PFSK-1 (cell line): ENCODE data around the gene NPAP1.

ENCODE experiments used
- FOXP2 ChIP-seq: optimal IDR thresholded peaks from 2 replicates; pipeline ENCODE3; 2011; ENCODE audit warnings: borderline replicate concordance, control low read depth, inconsistent platforms; ENCODE audit not compliant: insufficient read depth; ENCODE audit errors: extremely low read length, extremely low read depth
- POLR2AphosphoS5 ChIP-seq: IDR thresholded peaks from 2 replicates; pipeline ENCODE4 v1.6.1; 2012; ENCODE audit warnings: low read depth, mild to moderate bottlenecking, control low read depth, low read length, moderate library complexity
- SIN3A ChIP-seq: IDR thresholded peaks from 2 replicates; pipeline ENCODE4 v1.6.1; 2012; ENCODE audit warnings: mild to moderate bottlenecking, low read length, moderate library complexity, borderline replicate concordance; ENCODE audit not compliant: insufficient read depth
- TF ChIP-seq, protein P1 (sequence below), 2 experiments: IDR thresholded peaks; 2 replicates each; pipeline versions ENCODE4 v1.6.1 to v1.8.0; 2011 to 2012; ENCODE audit warnings: low read depth in 2 of 2, low read length in 2 of 2, control low read depth in 1 of 2, inconsistent platforms in 1 of 2, mild to moderate bottlenecking in 1 of 2, moderate library complexity in 1 of 2; ENCODE audit not compliant: insufficient read depth in 1 of 2

Gene NPAP1

DNA sequence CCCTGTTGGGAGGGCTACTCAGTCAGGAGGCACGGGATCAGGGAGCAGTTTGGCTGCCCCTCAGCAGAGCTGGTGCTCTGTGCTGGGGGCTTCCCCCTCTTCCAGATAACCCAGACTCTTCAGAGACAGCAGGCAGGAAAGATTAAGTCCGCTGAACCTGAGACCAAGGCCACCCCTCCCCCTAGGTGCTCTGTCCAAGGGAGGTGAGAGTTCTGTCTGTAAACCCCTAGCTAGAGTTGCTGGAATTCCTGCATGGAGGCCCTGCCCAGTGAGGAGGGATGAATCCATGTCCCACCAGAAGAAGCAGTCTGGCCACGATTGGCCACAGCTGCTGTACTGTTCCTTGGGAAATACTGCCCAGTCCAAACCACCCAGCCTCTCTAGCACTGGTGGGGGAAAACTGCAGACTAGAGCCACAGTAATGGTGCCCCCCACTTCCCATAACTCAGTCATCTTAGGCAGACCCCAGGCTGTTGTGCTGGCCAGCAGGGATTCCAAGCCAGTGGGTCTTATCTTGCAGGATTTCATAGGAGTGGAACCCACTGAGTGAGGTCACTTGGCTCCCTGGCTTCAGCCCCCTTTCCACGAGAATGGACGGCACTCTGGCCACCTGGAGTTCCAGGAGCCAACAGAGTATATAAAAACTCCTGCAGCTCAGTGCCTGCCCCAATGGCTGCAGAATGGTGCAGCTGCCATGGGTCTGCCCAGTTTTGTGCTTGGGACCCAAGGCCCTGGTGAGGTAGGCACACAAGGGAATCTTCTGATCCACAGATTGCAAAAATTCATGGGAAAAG, 42.9 kb downstream of the NPAP1 start:
- TF ChIP-seq POLR2AphosphoS5 (no peak), FOXP2 (no peak)
- TF ChIP-seq, protein P1, sequence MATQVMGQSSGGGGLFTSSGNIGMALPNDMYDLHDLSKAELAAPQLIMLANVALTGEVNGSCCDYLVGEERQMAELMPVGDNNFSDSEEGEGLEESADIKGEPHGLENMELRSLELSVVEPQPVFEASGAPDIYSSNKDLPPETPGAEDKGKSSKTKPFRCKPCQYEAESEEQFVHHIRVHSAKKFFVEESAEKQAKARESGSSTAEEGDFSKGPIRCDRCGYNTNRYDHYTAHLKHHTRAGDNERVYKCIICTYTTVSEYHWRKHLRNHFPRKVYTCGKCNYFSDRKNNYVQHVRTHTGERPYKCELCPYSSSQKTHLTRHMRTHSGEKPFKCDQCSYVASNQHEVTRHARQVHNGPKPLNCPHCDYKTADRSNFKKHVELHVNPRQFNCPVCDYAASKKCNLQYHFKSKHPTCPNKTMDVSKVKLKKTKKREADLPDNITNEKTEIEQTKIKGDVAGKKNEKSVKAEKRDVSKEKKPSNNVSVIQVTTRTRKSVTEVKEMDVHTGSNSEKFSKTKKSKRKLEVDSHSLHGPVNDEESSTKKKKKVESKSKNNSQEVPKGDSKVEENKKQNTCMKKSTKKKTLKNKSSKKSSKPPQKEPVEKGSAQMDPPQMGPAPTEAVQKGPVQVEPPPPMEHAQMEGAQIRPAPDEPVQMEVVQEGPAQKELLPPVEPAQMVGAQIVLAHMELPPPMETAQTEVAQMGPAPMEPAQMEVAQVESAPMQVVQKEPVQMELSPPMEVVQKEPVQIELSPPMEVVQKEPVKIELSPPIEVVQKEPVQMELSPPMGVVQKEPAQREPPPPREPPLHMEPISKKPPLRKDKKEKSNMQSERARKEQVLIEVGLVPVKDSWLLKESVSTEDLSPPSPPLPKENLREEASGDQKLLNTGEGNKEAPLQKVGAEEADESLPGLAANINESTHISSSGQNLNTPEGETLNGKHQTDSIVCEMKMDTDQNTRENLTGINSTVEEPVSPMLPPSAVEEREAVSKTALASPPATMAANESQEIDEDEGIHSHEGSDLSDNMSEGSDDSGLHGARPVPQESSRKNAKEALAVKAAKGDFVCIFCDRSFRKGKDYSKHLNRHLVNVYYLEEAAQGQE (IDR thresholded peaks at IDR 0.05; ENCODE audit: insufficient read depth in 1 of 2, low read depth in 2 of 2, low read length in 2 of 2): no peak

DNA sequence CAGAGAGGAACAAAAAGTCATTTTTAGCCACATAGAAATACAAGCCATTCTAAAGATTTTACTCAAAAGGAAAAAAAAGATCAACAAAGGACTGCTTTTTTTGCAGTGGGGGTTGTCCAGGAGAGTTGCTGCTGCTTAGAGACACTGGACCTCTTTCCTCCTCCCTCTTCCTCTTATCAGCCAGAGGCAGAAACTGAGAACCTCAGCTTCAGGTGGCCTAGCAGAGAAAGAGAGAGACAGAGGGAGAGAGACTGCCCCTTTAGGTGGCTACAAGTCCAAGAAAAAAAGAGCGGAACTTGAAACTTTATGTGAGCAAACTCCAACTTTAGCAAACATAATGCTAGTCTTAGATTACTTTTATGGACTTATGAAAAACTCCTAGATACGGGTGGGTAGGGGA, 54.2 kb downstream of the NPAP1 start:
- TF ChIP-seq FOXP2 (no peak), POLR2AphosphoS5 (no peak), SIN3A (no peak)
- TF ChIP-seq, protein P1 (IDR thresholded peaks at IDR 0.05; ENCODE audit: insufficient read depth in 1 of 2, low read depth in 2 of 2, low read length in 2 of 2): no peak
